A549 (cell line): ENCODE data around the gene NDUFA1. TPM values are rescaled to one million over a fixed set of nuclear protein-coding genes. Genes with fewer than 3 reads are reported as not detected.

Experiments used
- ATAC-seq, 2 experiments: fragments of 200-7000 bp in 1 of 2; fragments of >200 bp in 1 of 2; cut with Nextera tagmentation in 1 of 2; cut with Tn5 transposase in 1 of 2; 3 replicates each; pipeline versions ENCODE4 v1.8.0 to v1.9.1; 2018 to 2020; ENCODE audit warnings: mild to moderate bottlenecking in 1 of 2, moderate library complexity in 1 of 2
- CTCF ChIA-PET: fragments of 300-600 bp; sonication (Branson Sonifier 250); formaldehyde crosslinking; extraction: SDS; loops from one replicate; lab custom pipeline; 2021; ENCODE audit warnings: antibody characterized with exemption, inconsistent platforms; lab: Yijun Ruan, JAX
- POLR2A ChIA-PET: fragments of 350-600 bp; formaldehyde crosslinking; extraction: SDS; loops from one replicate; lab custom pipeline; 2021; ENCODE audit warnings: antibody characterized with exemption, inconsistent platforms; lab: Yijun Ruan, JAX
- DNase-seq, 2 experiments: peaks; one replicate each; pipeline versions ENCODE4 v3.0.0 to v3.0.0-alpha.2; 2011 to 2016; ENCODE audit warnings: low read depth in 1 of 2, low spot score in 1 of 2
- FAIRE-seq: peaks from 2 replicates; lab custom pipeline; 2011; peaks lifted over from hg19 to GRCh38; lab: Jason Lieb, UNC
- H3K27ac ChIP-seq, 2 experiments: fragments of >200 bp; sonication (Bioruptor Twin); formaldehyde crosslinking; 3 replicates each; pipeline ENCODE4 v1.5.1; 2016 to 2017
- H3K4me1 ChIP-seq: fragments of >200 bp; sonication (Bioruptor Twin); formaldehyde crosslinking; 3 replicates; pipeline ENCODE4 v1.6.1; 2016
- H3K4me2 ChIP-seq: fragments of >200 bp; sonication (Bioruptor Twin); formaldehyde crosslinking; 3 replicates; pipeline ENCODE4 v1.6.1; 2016
- H3K4me3 ChIP-seq: fragments of >200 bp; sonication (Bioruptor Twin); formaldehyde crosslinking; 3 replicates; pipeline ENCODE4 v1.5.1; 2016
- H3K9me3 ChIP-seq: fragments of >200 bp; sonication (Bioruptor Twin); formaldehyde crosslinking; 3 replicates; pipeline ENCODE4 v1.6.1; 2016
- CBX8 ChIP-seq: fragments of 200-600 bp; sonication (generic); IDR thresholded peaks from 2 replicates; pipeline ENCODE4 v1.6.1; 2016
- EHF ChIP-seq: fragments of 250-450 bp; sonication (Bioruptor Pico); IDR thresholded peaks from 2 replicates; pipeline ENCODE4 v1.5.0; 2020; ENCODE audit warnings: mild to moderate bottlenecking
- EHMT2 ChIP-seq: fragments of 200-600 bp; sonication (generic); IDR thresholded peaks from 2 replicates; pipeline ENCODE4 v1.6.1; 2016; ENCODE audit warnings: antibody characterized with exemption, low read depth, mild to moderate bottlenecking, moderate library complexity
- EP300 ChIP-seq, 2 experiments: fragments of >200 bp; sonication (Bioruptor Twin); formaldehyde crosslinking; IDR thresholded peaks; 2 replicates in 1 of 2; 3 replicates in 1 of 2; pipeline ENCODE4 v1.6.1; 2016 to 2017
- HOXB5 ChIP-seq: fragments of 250-450 bp; sonication (Bioruptor Pico); IDR thresholded peaks from 2 replicates; pipeline ENCODE4 v1.5.0; 2020; ENCODE audit warnings: mild to moderate bottlenecking, moderate library complexity
- MYC ChIP-seq: IDR thresholded peaks from 2 replicates; pipeline ENCODE4 v1.6.1; 2012; ENCODE audit warnings: mild to moderate bottlenecking, inconsistent platforms, low read length, improper control_type of control experiment, borderline replicate concordance
- PHF8 ChIP-seq: fragments of 200-600 bp; sonication (generic); IDR thresholded peaks from 2 replicates; pipeline ENCODE4 v1.6.1; 2016; ENCODE audit warnings: low read depth, mild to moderate bottlenecking, antibody characterized with exemption, moderate library complexity, borderline replicate concordance
- POLR2AphosphoS2 ChIP-seq: conservative IDR thresholded peaks from 2 replicates; pipeline ENCODE4 v1.6.1; 2012; ENCODE audit warnings: low read length, improper control_type of control experiment, inconsistent platforms
- RAD21 ChIP-seq, 2 experiments: fragments of >200 bp in 1 of 2; sonication (Bioruptor Twin) in 1 of 2; formaldehyde crosslinking in 1 of 2; IDR thresholded peaks in 1 of 2; conservative IDR thresholded peaks in 1 of 2; 2 replicates in 1 of 2; 3 replicates in 1 of 2; pipeline ENCODE4 v1.6.1; 2012 to 2018; ENCODE audit warnings: inconsistent platforms in 1 of 2
- SMC3 ChIP-seq: fragments of >200 bp; sonication (Bioruptor Twin); formaldehyde crosslinking; IDR thresholded peaks from 3 replicates; pipeline ENCODE4 v1.6.1; 2018; ENCODE audit warnings: inconsistent platforms
- ZC3H11A ChIP-seq: fragments of 450-650 bp; IDR thresholded peaks from 2 replicates; pipeline ENCODE4 v1.6.1; 2014; ENCODE audit warnings: antibody characterized with exemption, mild to moderate bottlenecking
- WGBS: methylation state at CpG from one replicate; pipeline ENCODE4 v1.1.6; 2017; ENCODE audit errors: missing lambda C conversion rate; 5-methylcytosine and 5-hydroxymethylcytosine counted together
- polyA plus RNA-seq, 4 experiments: library from polyadenylated mRNA; depleted of rRNA in 3 of 4; stranded (reverse); fragments of >200 nt; fragmentation: RNase III in 1 of 4; extraction: RNeasy Plus Mini Kit Qiagen cat#74134 plus additional on column Dnase treatment in 1 of 4; gene quantifications; 2 replicates in 3 of 4; 3 replicates in 1 of 4; pipeline ENCODE4 v1.2.3, GENCODE V29; 2011 to 2017
- TF ChIP-seq, protein P1 (sequence below): fragments of 150-350 bp; IDR thresholded peaks from 2 replicates; pipeline ENCODE4 v1.6.1; 2014; ENCODE audit warnings: low read depth, mild to moderate bottlenecking, low read length
- TF ChIP-seq, protein P2 (sequence below): fragments of >200 bp; sonication (Bioruptor Twin); formaldehyde crosslinking; IDR thresholded peaks from 3 replicates; pipeline ENCODE4 v1.5.1; 2016
- TF ChIP-seq, protein P3 (sequence below): fragments of >200 bp; sonication (Bioruptor Twin); formaldehyde crosslinking; IDR thresholded peaks from 3 replicates; pipeline ENCODE4 v1.6.1; 2016

NDUFA1 gene
- polyA plus RNA-seq, 2 of the 4 experiments (the other 2 are of a cell fraction), result 432 to 435 TPM

DNA sequence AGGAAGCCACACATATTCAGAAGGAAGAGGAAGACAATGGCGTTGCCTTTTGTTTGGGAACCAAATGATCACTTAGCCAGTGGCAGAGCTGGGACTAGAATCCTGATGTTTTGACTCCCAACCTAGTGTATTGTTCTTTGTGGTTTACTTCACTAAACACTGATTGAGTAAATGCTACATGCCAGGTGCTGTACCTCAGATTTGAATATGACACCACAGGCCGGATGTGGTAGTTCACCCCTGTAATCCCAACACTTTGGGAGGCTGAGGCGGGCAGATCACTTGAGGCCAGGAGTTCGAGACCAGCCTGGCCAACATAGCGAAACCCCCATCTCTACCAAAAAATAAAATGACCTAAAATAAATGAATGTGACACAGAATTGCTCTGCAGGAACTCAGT is 8.4 kb downstream of the NDUFA1 start (continued):
- TF ChIP-seq, protein P1, sequence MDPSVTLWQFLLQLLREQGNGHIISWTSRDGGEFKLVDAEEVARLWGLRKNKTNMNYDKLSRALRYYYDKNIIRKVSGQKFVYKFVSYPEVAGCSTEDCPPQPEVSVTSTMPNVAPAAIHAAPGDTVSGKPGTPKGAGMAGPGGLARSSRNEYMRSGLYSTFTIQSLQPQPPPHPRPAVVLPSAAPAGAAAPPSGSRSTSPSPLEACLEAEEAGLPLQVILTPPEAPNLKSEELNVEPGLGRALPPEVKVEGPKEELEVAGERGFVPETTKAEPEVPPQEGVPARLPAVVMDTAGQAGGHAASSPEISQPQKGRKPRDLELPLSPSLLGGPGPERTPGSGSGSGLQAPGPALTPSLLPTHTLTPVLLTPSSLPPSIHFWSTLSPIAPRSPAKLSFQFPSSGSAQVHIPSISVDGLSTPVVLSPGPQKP, result no peak
- no peak for TF ChIP-seq PHF8
- no peak for TF ChIP-seq MYC
- no peak for TF ChIP-seq POLR2AphosphoS2
- TF ChIP-seq CBX8, result no peak

DNA sequence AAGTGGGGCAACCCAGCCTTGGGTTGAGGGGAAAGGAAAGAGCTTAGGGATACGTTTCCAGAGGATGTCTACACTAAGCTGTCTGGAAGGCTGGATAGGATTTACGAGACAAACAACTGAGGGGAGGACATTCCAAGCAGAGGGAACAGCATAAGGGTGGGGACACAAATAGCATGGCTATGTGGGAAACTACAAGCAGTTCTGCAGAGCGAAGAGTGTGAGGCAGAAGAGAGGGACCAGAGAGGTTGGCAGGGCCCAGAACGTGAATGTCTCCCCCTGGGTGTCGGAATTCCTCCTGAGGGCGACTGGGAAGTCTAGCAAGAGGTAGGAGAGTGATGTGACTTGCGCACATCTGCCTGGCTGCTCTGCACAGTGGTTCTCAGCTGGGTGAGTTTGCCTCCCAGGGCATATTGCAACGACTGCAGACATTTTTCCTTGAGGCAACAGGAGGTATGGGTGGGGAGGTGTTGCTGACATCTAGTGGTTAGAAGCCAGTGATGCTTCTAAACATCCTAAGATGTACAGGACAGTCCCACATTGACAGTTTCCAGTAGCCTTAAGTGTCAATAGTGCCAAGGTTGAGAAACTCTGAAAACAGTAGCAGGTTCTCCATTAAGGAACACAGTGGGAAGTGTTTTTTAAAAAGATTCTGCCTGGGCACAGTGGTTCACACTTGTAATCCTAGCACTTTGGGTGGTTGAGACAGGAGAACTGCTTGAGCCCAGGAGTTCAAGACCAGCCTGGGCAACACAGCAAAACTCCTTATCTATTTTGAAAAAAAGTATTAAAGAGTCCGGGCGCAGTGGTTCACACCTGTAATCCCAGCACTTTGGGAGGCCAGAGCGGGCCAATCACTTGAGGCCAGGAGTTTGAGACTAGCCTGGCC is 9.2 kb downstream of the NDUFA1 start:
- FAIRE-seq (peak; percentile 95), ATAC-seq (peak; percentile 98 to 99)
- POLR2A ChIA-PET, result interaction anchor here (0.9 kb wide), 1 partner anchor 89 kb away, joined by 3 read pairs; the partner anchor contains the start of gene RPL39
- no peak overlapping the region for H3K27ac ChIP-seq
- no peak overlapping the region for H3K4me3 ChIP-seq
- no peak overlapping the region for H3K4me2 ChIP-seq
- 60% methylated on average over 11 of the region's 11 CpGs for WGBS
- H3K9me3 ChIP-seq, result no peaks in the 10 kb centered on the region
- no peaks in the 10 kb centered on the region for H3K4me1 ChIP-seq
- no peak for TF ChIP-seq ZC3H11A
- peak; percentile 26 to 52; a peak in 2 of 5 replicates for TF ChIP-seq RAD21 (conservative IDR thresholded peaks at IDR 0.05 in 1 of 2, IDR thresholded peaks at IDR 0.05 in 1 of 2)
- TF ChIP-seq, protein P2, sequence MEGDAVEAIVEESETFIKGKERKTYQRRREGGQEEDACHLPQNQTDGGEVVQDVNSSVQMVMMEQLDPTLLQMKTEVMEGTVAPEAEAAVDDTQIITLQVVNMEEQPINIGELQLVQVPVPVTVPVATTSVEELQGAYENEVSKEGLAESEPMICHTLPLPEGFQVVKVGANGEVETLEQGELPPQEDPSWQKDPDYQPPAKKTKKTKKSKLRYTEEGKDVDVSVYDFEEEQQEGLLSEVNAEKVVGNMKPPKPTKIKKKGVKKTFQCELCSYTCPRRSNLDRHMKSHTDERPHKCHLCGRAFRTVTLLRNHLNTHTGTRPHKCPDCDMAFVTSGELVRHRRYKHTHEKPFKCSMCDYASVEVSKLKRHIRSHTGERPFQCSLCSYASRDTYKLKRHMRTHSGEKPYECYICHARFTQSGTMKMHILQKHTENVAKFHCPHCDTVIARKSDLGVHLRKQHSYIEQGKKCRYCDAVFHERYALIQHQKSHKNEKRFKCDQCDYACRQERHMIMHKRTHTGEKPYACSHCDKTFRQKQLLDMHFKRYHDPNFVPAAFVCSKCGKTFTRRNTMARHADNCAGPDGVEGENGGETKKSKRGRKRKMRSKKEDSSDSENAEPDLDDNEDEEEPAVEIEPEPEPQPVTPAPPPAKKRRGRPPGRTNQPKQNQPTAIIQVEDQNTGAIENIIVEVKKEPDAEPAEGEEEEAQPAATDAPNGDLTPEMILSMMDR, result peak; percentile 58
- TF ChIP-seq SMC3, result 0 out of 3 replicates have a peak, but pooled peaks have one; percentile 14
- TF ChIP-seq, all 56 proteins: peak for 3
- CTCF ChIA-PET, result interaction anchor here (0.6 to 1.2 kb wide), 7 partner anchors 8 to 271 kb away, joined by 3 to 10 read pairs (median 3); no protein-coding TSS in a partner anchor
- peak; percentile 59 to 70 for DNase-seq

DNA sequence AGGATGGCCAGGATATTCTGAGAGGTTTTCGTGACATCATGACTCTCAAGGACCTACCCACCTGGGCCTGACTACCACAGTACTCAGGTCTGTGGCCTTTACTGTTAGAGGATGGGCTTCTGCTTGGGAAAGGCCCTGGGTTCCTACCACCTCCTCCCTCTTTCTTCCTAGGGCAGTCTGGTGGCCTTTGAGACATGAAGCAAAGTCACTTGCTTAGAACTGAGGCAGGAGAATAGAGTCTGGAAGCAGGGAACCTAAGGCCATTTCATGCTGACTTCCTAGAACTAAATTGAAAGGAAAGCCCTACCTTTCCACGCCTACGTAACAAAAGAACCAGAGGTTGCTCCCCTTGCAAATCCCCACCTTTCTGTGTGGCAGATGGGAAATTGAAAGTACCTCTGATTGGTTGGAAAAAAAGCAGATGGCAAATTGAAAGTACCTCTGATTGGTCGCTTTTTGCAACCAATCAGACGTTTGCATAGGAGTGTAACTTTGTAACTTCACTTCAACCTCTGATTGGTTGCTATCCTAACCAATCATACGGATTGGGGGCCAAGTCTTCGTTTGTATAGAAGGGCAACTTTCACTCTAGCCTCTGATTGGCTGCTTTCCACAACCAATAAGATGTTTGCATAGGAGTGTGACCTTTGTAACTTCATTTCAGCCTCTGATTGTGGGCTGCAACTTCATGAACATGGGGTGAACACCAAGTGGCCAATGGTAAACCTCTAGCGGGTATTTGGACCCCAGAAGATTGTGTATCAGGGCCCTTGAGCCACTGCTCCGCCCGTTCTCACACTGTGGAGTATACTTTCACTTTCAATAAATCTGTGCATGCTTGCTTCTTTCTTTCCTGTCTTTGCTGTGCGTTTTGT is 14.2 kb downstream of the NDUFA1 start:
- DNase-seq, result peak in 1 of 2 experiments; percentile 72
- Histone ChIP-seq H3K4me2 (peak overlapping the region; percentile 36; the same call in 1 of the 3 replicates), H3K4me1 (no peaks in the 10 kb centered on the region), H3K27ac (no peak overlapping the region), H3K4me3 (no peak overlapping the region), H3K9me3 (no peaks in the 10 kb centered on the region)
- ChIA-PET POLR2A (no interaction called here), CTCF (interaction anchor here (0.6 kb wide), 1 partner anchor 1121 kb away, joined by 4 read pairs; no protein-coding TSS in a partner anchor)
- WGBS, result 78% methylated on average over 11 of the region's 11 CpGs
- no peak for ATAC-seq
- FAIRE-seq, result peak; percentile 89
- TF ChIP-seq HOXB5 (CRISPR knock-in tag) (0 out of 2 replicates have a peak, but pooled peaks have one; percentile 33), EP300 (IDR thresholded peaks at IDR 0.05) (no peak), EHMT2 (no peak), EHF (CRISPR knock-in tag) (0 out of 2 replicates have a peak, but pooled peaks have one; percentile 29)
- TF ChIP-seq, protein P3, sequence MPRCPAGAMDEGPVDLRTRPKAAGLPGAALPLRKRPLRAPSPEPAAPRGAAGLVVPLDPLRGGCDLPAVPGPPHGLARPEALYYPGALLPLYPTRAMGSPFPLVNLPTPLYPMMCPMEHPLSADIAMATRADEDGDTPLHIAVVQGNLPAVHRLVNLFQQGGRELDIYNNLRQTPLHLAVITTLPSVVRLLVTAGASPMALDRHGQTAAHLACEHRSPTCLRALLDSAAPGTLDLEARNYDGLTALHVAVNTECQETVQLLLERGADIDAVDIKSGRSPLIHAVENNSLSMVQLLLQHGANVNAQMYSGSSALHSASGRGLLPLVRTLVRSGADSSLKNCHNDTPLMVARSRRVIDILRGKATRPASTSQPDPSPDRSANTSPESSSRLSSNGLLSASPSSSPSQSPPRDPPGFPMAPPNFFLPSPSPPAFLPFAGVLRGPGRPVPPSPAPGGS, result no peak
